Astrocyte (in vitro differentiated cells and primary cell): ENCODE results near the gene MYH9. TPM values are rescaled to one million over a fixed set of nuclear protein-coding genes. Genes with fewer than 3 reads are reported as not detected.
"Not testable (repeated sequence)": the region's sequence is repeated elsewhere in the genome, so short reads cannot be mapped to it uniquely, and the experiment has no call there.

Experiments
- DNase-seq: peaks from one replicate; pipeline ENCODE4 v3.0.0-alpha.2; 2010; ENCODE audit warnings: low read depth
- FAIRE-seq: peaks from 2 replicates; lab custom pipeline; 2011; peaks lifted over from hg19 to GRCh38; lab: Jason Lieb, UNC
- H2AFZ ChIP-seq: 2 replicates; pipeline ENCODE4 v1.6.0; 2012; ENCODE audit warnings: low read depth, low read length, inconsistent platforms
- H3K27ac ChIP-seq: 2 replicates; pipeline ENCODE4 v1.5.1; 2011; ENCODE audit warnings: low read depth, low read length, inconsistent platforms
- H3K27me3 ChIP-seq: 2 replicates; pipeline ENCODE4 v1.6.0; 2011; ENCODE audit warnings: low read length, inconsistent platforms; ENCODE audit not compliant: insufficient read depth
- H3K36me3 ChIP-seq: 2 replicates; pipeline ENCODE4 v1.5.1; 2011; ENCODE audit warnings: low read length, inconsistent platforms; ENCODE audit not compliant: insufficient read depth
- H3K4me1 ChIP-seq: 2 replicates; pipeline ENCODE4 v1.5.1; 2011; ENCODE audit warnings: low read length, inconsistent platforms; ENCODE audit not compliant: insufficient read depth
- H3K4me2 ChIP-seq: 2 replicates; pipeline ENCODE4 v1.6.0; 2012; ENCODE audit warnings: low read length, inconsistent platforms
- H3K4me3 ChIP-seq: 2 replicates; pipeline ENCODE4 v1.5.1; 2011; ENCODE audit warnings: low read depth, mild to moderate bottlenecking, low read length, inconsistent platforms; ENCODE audit not compliant: insufficient read depth
- H3K79me2 ChIP-seq: 2 replicates; pipeline ENCODE4 v1.6.0; 2012; ENCODE audit warnings: mild to moderate bottlenecking, low read length, inconsistent platforms; ENCODE audit not compliant: insufficient read depth
- H3K9ac ChIP-seq: 2 replicates; pipeline ENCODE4 v1.6.0; 2012; ENCODE audit warnings: mild to moderate bottlenecking, low read length, inconsistent platforms
- H3K9me3 ChIP-seq: 2 replicates; pipeline ENCODE4 v1.5.1; 2012; ENCODE audit warnings: low read depth, mild to moderate bottlenecking, low read length, inconsistent platforms; ENCODE audit not compliant: insufficient read depth
- H4K20me1 ChIP-seq: 2 replicates; pipeline ENCODE4 v1.6.0; 2012; ENCODE audit warnings: low read length, inconsistent platforms; ENCODE audit not compliant: insufficient read depth
- H3K27ac Mint-ChIP-seq: one replicate; pipeline ENCODE4 v1.8.0; 2021; ENCODE audit warnings: mild to moderate bottlenecking, mixed read lengths; ENCODE audit not compliant: unreplicated experiment
- H3K27me3 Mint-ChIP-seq: one replicate; pipeline ENCODE4 v1.8.0; 2021; ENCODE audit warnings: low read depth, mixed read lengths; ENCODE audit not compliant: unreplicated experiment
- H3K36me3 Mint-ChIP-seq: one replicate; pipeline ENCODE4 v1.8.0; 2021; ENCODE audit warnings: low read depth, mixed read lengths; ENCODE audit not compliant: unreplicated experiment
- H3K4me1 Mint-ChIP-seq: one replicate; pipeline ENCODE4 v1.8.0; 2021; ENCODE audit warnings: low read depth, mixed read lengths; ENCODE audit not compliant: unreplicated experiment
- H3K4me3 Mint-ChIP-seq: one replicate; pipeline ENCODE4 v1.8.0; 2021; ENCODE audit warnings: mild to moderate bottlenecking, moderate library complexity, mixed read lengths; ENCODE audit not compliant: unreplicated experiment
- H3K9me3 Mint-ChIP-seq: one replicate; pipeline ENCODE4 v1.8.0; 2021; ENCODE audit warnings: mild to moderate bottlenecking, mixed read lengths; ENCODE audit not compliant: unreplicated experiment
- EZH2 ChIP-seq: IDR thresholded peaks from 2 replicates; pipeline ENCODE4 v1.6.1; 2012; ENCODE audit warnings: mild to moderate bottlenecking, low read length, inconsistent platforms; ENCODE audit not compliant: insufficient read depth
- total RNA-seq: library from RNA; stranded (reverse); gene quantifications from 2 replicates; pipeline ENCODE4 v1.2.1, GENCODE V29; 2021
- TF ChIP-seq, protein P1 (sequence below): IDR thresholded peaks from 2 replicates; pipeline ENCODE4 v1.5.1; 2011; ENCODE audit warnings: low read depth, mild to moderate bottlenecking, inconsistent platforms, low read length, moderate library complexity; ENCODE audit not compliant: insufficient read depth

The MYH9 gene
- total RNA-seq, 1 donor from 2014 or later = 2,278 TPM

DNA sequence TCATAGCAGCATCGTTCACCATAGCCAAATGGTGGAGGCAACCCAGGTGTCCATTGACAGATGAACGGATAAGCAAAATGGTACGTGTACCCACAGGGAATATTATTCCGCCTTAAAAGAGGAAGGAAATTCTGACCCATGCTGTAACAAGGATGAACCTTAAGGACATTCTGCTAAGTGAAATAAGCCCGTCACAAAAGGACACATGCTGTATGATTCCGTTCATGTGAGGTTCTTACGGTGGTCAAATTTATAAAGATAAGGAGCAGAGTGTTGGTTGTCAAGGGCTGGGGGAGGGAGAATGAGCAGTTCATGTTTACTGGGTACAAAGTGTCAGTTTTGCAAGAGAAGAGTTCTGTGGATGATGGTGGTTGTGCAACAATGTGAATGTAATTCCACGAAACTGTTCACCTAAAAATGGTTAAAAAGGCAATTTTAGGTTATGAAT, 108.5 kb downstream of the MYH9 start:
- no peak overlapping the region for H3K4me3 ChIP-seq
- DNase-seq = no peak
- H3K27me3 ChIP-seq = no peaks in the 10 kb centered on the region
- H3K9ac ChIP-seq = no peak overlapping the region
- peaks cover 12% of the 10 kb centered on the region for H3K4me1 ChIP-seq
- peaks cover 27% of the 10 kb centered on the region for H3K4me1 Mint-ChIP-seq
- peaks cover 6% of the 10 kb centered on the region for H3K79me2 ChIP-seq
- H3K9me3 Mint-ChIP-seq = no peaks in the 10 kb centered on the region
- no peak for TF ChIP-seq EZH2
- TF ChIP-seq, protein P1, sequence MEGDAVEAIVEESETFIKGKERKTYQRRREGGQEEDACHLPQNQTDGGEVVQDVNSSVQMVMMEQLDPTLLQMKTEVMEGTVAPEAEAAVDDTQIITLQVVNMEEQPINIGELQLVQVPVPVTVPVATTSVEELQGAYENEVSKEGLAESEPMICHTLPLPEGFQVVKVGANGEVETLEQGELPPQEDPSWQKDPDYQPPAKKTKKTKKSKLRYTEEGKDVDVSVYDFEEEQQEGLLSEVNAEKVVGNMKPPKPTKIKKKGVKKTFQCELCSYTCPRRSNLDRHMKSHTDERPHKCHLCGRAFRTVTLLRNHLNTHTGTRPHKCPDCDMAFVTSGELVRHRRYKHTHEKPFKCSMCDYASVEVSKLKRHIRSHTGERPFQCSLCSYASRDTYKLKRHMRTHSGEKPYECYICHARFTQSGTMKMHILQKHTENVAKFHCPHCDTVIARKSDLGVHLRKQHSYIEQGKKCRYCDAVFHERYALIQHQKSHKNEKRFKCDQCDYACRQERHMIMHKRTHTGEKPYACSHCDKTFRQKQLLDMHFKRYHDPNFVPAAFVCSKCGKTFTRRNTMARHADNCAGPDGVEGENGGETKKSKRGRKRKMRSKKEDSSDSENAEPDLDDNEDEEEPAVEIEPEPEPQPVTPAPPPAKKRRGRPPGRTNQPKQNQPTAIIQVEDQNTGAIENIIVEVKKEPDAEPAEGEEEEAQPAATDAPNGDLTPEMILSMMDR = no peak
- no peak overlapping the region for H2AFZ ChIP-seq
- H4K20me1 ChIP-seq = peaks cover 81% of the 10 kb centered on the region
- H3K27ac ChIP-seq = no peak overlapping the region
- FAIRE-seq = no peak
- no peaks in the 10 kb centered on the region for H3K27me3 Mint-ChIP-seq
- H3K4me2 ChIP-seq = no peak overlapping the region
- peak overlapping the region; percentile 84 for H3K27ac Mint-ChIP-seq
- peaks cover 26% of the 10 kb centered on the region for H3K36me3 Mint-ChIP-seq
- H3K4me3 Mint-ChIP-seq = no peak overlapping the region
- peaks cover 47% of the 10 kb centered on the region for H3K36me3 ChIP-seq
- H3K9me3 ChIP-seq = no peaks in the 10 kb centered on the region

DNA sequence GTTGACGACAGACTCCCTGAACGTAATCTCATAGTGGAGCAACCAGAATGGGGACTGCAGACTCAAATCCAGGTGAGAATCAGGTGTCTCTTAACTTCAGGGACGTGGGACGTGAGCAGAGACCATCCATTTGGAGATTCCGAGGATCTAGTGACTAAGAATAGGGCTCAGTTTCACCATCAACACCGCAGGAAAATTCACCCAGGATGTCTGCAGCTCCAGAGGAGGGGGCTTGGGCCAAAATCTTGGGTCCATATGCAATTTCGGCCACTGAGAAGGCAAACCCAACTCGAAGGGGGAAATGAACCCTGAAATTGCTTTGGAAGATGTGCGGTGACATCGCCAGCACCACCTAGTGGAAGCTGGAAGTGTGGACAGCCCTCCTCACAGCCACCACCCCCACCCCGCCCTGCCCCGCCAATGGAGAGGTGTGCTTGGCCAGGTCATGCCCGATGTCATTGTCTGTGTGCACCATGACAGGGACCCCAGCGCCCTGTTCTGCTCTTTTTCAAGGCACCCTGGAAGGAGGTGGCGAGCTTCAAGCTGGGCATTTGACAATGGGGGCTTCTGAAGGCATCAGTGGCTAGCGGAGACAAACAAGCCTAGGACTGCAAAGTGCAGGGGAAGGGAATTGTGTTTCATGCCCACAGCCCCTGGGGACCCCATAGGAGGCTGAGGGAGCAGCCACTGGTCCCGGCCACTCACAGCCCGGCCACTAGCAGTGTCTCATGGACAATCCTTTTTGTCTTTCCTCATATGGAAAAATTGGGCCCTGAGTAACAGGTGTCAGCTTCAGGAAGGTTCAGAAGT, 110.1 kb downstream of the MYH9 start:
- Mint-ChIP-seq H3K27me3 (no peaks in the 10 kb centered on the region), H3K9me3 (no peaks in the 10 kb centered on the region), H3K36me3 (peaks cover 19% of the 10 kb centered on the region), H3K4me1 (peaks cover 23% of the 10 kb centered on the region), H3K27ac (peak overlapping the region; percentile 67), H3K4me3 (no peak overlapping the region)
- Histone ChIP-seq H2AFZ (no peak overlapping the region), H3K27me3 (no peaks in the 10 kb centered on the region), H3K27ac (no peak overlapping the region), H3K9me3 (no peaks in the 10 kb centered on the region), H3K4me1 (peaks cover 12% of the 10 kb centered on the region), H3K36me3 (peaks cover 35% of the 10 kb centered on the region), H3K9ac (no peak overlapping the region), H3K79me2 (peaks cover under 1% of the 10 kb centered on the region), H4K20me1 (peaks cover 67% of the 10 kb centered on the region), H3K4me2 (no peak overlapping the region), H3K4me3 (no peak overlapping the region)
- peak; percentile 35 for DNase-seq
- TF ChIP-seq EZH2 = no peak
- TF ChIP-seq, protein P1 = peak; percentile 43
- no peak for FAIRE-seq

DNA sequence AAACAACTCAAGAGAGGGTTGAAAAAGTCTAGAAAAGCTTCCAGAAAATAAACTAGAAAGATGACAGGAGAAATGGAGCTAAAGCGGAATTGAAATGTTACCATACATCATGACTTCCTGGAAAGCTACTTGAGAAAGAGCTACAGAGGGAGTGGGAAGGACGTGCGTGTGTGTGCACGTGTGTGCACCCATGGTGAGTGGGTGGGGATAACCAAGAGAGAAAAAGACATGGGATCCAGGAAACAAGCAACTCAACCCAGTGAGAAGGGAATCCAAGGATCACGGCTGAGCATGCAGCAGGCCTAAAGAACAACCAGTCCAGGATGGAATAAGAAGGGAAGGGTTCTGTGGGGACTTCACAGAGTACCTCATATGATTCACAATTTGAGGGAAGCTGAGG, 113.2 kb downstream of the MYH9 start:
- no peak for TF ChIP-seq EZH2
- TF ChIP-seq, protein P1 = no peak
- peak overlapping the region; percentile 22 for H3K27ac Mint-ChIP-seq
- H3K9me3 Mint-ChIP-seq = peaks cover 4% of the 10 kb centered on the region
- peaks cover 37% of the 10 kb centered on the region for H4K20me1 ChIP-seq
- H3K36me3 ChIP-seq = peaks cover 10% of the 10 kb centered on the region
- no peaks in the 10 kb centered on the region for H3K27me3 ChIP-seq
- H3K9me3 ChIP-seq = no peaks in the 10 kb centered on the region
- peaks cover 16% of the 10 kb centered on the region for H3K36me3 Mint-ChIP-seq
- no peak overlapping the region for H3K4me2 ChIP-seq
- H3K27ac ChIP-seq = no peak overlapping the region
- H3K4me1 ChIP-seq = peaks cover 8% of the 10 kb centered on the region
- H3K79me2 ChIP-seq = no peaks in the 10 kb centered on the region
- H3K4me3 ChIP-seq = no peak overlapping the region
- no peak overlapping the region for H3K4me3 Mint-ChIP-seq
- no peak overlapping the region for H2AFZ ChIP-seq
- DNase-seq (no peak), FAIRE-seq (no peak)
- no peak overlapping the region for H3K9ac ChIP-seq
- H3K27me3 Mint-ChIP-seq = no peaks in the 10 kb centered on the region
- H3K4me1 Mint-ChIP-seq = peaks cover 18% of the 10 kb centered on the region

DNA sequence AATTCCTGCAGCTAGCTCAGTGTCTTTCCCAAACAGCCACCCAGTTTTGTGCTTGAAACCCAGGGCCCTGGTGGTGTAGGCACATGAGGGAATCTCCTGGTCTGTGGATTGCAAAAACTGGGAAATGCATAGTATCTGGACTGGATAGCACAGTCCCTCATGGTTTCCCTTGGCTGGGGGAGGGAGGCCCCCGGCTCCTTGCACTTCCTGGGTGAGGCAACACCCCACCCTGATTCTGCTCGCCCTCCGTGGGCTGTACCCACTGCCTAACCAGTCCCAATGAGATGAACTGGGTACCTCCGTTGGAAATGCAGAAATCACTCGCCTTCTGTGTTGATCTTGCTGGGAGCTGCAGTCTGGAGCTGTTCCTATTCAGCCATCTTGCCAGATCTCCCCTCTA, 115.8 kb downstream of the MYH9 start:
- not testable (repeated sequence) for H3K4me2 ChIP-seq, DNase-seq, H3K27me3 Mint-ChIP-seq, H3K4me3 Mint-ChIP-seq, H3K4me1 ChIP-seq, H3K27ac ChIP-seq, H3K9ac ChIP-seq, H2AFZ ChIP-seq, H3K79me2 ChIP-seq, H3K27me3 ChIP-seq, FAIRE-seq, H3K4me3 ChIP-seq, H3K4me1 Mint-ChIP-seq, H3K36me3 ChIP-seq, H3K9me3 ChIP-seq
- peaks cover 15% of the 10 kb centered on the region for H4K20me1 ChIP-seq
- Mint-ChIP-seq H3K27ac (peak overlapping the region; percentile 73), H3K9me3 (peaks cover 11% of the 10 kb centered on the region), H3K36me3 (peaks cover 24% of the 10 kb centered on the region)
